Psoas muscle (tissue), 8 donors: ENCODE measurements around the gene ACTN1. TPM values are rescaled to one million over a fixed set of nuclear protein-coding genes. Genes with fewer than 3 reads are reported as not detected.

ENCODE experiments used
- ATAC-seq, 4 donors: fragments of 200-7000 bp; cut with Tn5 transposase; one replicate each; pipeline ENCODE4 v1.9.1; 2020; ENCODE audit warnings: moderate library complexity in 3 of 4, mild to moderate bottlenecking in 2 of 4
- DNase-seq, 2 donors: peaks; one replicate each; pipeline ENCODE4 v3.0.0-alpha.2; 2020
- H3K27ac ChIP-seq: fragments of 200-600 bp; one replicate; pipeline ENCODE4 v1.8.0; 2022
- H3K27me3 ChIP-seq, 3 donors: fragments of 200-600 bp in 1 of 3; one replicate each; pipeline versions ENCODE4 v1.6.1 to v1.8.0; 2013 to 2022; ENCODE audit warnings: low read length in 2 of 3, mild to moderate bottlenecking in 2 of 3, moderate library complexity in 1 of 3; ENCODE audit not compliant: insufficient read depth in 3 of 3
- H3K36me3 ChIP-seq, 2 donors: fragments of 200-600 bp in 1 of 2; one replicate each; pipeline versions ENCODE4 v1.6.1 to v1.8.0; 2013 to 2022; ENCODE audit warnings: low read depth in 1 of 2, mild to moderate bottlenecking in 1 of 2, moderate library complexity in 1 of 2; ENCODE audit not compliant: insufficient read depth in 1 of 2
- H3K4me1 ChIP-seq: fragments of 200-600 bp; one replicate; pipeline ENCODE4 v1.8.0; 2022
- H3K4me3 ChIP-seq: fragments of 200-600 bp; one replicate; pipeline ENCODE4 v1.8.0; 2022; ENCODE audit warnings: mild to moderate bottlenecking
- H3K9me3 ChIP-seq: fragments of 200-600 bp; one replicate; pipeline ENCODE4 v1.8.0; 2022
- CTCF ChIP-seq: fragments of 200-600 bp; IDR thresholded peaks from one replicate; pipeline ENCODE4 v1.8.0; 2022; ENCODE audit warnings: antibody characterized with exemption
- WGBS, 3 donors: extraction: QIAGEN DNeasy Blood & Tissue Kit; methylation state at CpG; one replicate each; pipeline versions ENCODE4 v1.1.6 to v1.1.7; 2013; 5-methylcytosine and 5-hydroxymethylcytosine counted together
- intact Hi-C, 2 donors: fragments of 100-400 bp; cut with DNase I; formaldehyde crosslinking; loops; one replicate each; pipeline versions ENCODE4 v1.11.0 to v1.14.2; 2022
- polyA plus RNA-seq, 3 donors: library from polyadenylated mRNA; stranded (reverse); fragments of 200-250 nt; gene quantifications; one replicate each; pipeline ENCODE4 v1.2.3, GENCODE V29; 2013
- total RNA-seq, 4 donors: library from RNA; stranded (reverse); fragmentation: NEBNext Ultra II Directional in 2 of 4; extraction: Animal tissue kit (Norgen Biotek cat#: 25700) in 2 of 4; gene quantifications; one replicate each; pipeline versions ENCODE4 v1.2.1 to v1.2.4, GENCODE V29; 2021 to 2023
- donor health status: healthy with polysubstance abuse.
- donor health status: DM: no; HTN: no; CAD: no; lungs with moderate emphysema.
- donor health status: Bipolar disorder and iron deficiency.
- donor health status: healthy.
- donor health status: DM: yes; HTN: yes; CAD: no.
- donor health status: DM: no; HTN: no; CAD: no.
- donor health status: DM: no; HTN: no; CAD: no.
- donor health status: DM: yes; HTN: yes; CAD: no.

ACTN1 gene
- total and polyA plus RNA-seq, 7 donors = 5.8 to 23.7 (median 10.9) TPM

GRCh38 chr14:68927956-68928675 is 51.0 kb downstream of the ACTN1 start:
- Histone ChIP-seq H3K4me3 (no peak overlapping the region), H3K4me1 (peaks cover 7% of the 10 kb centered on the region), H3K27ac (peak overlapping the region; percentile 23), H3K9me3 (no peaks in the 10 kb centered on the region), H3K36me3 (no peaks in the 10 kb centered on the region), H3K27me3 (no peaks in the 10 kb centered on the region)
- DNase-seq = no peak
- intact Hi-C loops = no loop called here
- 61 to 73% (median 64%) methylated on average over 9 of the region's 9 CpGs for WGBS, 3 donors
- no peak for TF ChIP-seq CTCF
- no peak for ATAC-seq

GRCh38 chr14:68927089-68927488 is 52.0 kb downstream of the ACTN1 start:
- ATAC-seq (no peak), DNase-seq (no peak)
- 93 to 99% (median 95%) methylated on average over 3 of the region's 3 CpGs for WGBS, 3 donors
- H3K9me3 ChIP-seq = no peaks in the 10 kb centered on the region
- H3K4me3 ChIP-seq = no peak overlapping the region
- TF ChIP-seq CTCF = no peak
- intact Hi-C loops = no loop called here
- no peaks in the 10 kb centered on the region for H3K36me3 ChIP-seq
- H3K27me3 ChIP-seq = no peaks in the 10 kb centered on the region
- peaks cover 12% of the 10 kb centered on the region for H3K4me1 ChIP-seq
- H3K27ac ChIP-seq = no peak overlapping the region

- peaks cover 11% of the 10 kb centered on the region for H3K4me1 ChIP-seq
- intact Hi-C loops = no loop called here
- H3K4me3 ChIP-seq = no peak overlapping the region
- no peaks in the 10 kb centered on the region for H3K9me3 ChIP-seq
- TF ChIP-seq CTCF = no peak
- no peak overlapping the region for H3K27ac ChIP-seq
- no peaks in the 10 kb centered on the region for H3K27me3 ChIP-seq
- 48 to 61% (median 57%) methylated on average over 1 of the region's 1 CpG for WGBS, 3 donors
- DNase-seq = no peak
- ATAC-seq = no peak
- H3K36me3 ChIP-seq = no peaks in the 10 kb centered on the region
These were observed 52.9 kb downstream of the ACTN1 start for GRCh38 chr14:68926236-68926635.

GRCh38 chr14:68925373-68925772 is 53.7 kb downstream of the ACTN1 start:
- H3K27ac ChIP-seq = no peak overlapping the region

More at GRCh38 chr14:68925373-68925772, 53.7 kb downstream of the ACTN1 start:
- Histone ChIP-seq H3K4me1 (peaks cover 10% of the 10 kb centered on the region), H3K27me3 (no peaks in the 10 kb centered on the region), H3K4me3 (no peak overlapping the region), H3K9me3 (no peaks in the 10 kb centered on the region), H3K36me3 (peaks cover 0 to 7% of the 10 kb centered on the region in 2 donors)
- no peak for DNase-seq
- no peak for ATAC-seq
- TF ChIP-seq CTCF = no peak
- 94 to 96% (median 95%) methylated on average over 10 of the region's 10 CpGs for WGBS, 3 donors
- intact Hi-C loops = no loop called here
